ENCODE results near the gene ZNF227.

DNA sequence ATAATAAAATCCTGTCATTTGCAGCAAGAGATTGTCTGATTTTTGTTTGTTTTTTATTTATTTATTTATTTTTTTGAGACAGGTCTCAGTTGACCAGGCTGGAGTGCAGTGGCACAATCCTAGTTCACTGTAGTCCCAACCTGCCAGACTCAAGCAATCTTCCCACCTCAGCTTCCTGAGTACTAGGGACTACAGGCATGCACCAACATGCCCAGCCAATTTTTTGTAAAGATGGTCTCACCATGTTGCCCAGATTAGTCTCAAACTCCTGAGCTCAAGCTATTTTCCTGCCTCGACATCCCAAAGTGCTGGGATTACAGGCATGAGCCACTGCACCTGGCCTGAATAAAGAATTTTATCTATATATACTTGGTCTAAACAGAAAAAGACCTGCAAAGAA is 65.0 kb downstream of the ZNF227 start:
- TF ChIP-seq, protein P1, sequence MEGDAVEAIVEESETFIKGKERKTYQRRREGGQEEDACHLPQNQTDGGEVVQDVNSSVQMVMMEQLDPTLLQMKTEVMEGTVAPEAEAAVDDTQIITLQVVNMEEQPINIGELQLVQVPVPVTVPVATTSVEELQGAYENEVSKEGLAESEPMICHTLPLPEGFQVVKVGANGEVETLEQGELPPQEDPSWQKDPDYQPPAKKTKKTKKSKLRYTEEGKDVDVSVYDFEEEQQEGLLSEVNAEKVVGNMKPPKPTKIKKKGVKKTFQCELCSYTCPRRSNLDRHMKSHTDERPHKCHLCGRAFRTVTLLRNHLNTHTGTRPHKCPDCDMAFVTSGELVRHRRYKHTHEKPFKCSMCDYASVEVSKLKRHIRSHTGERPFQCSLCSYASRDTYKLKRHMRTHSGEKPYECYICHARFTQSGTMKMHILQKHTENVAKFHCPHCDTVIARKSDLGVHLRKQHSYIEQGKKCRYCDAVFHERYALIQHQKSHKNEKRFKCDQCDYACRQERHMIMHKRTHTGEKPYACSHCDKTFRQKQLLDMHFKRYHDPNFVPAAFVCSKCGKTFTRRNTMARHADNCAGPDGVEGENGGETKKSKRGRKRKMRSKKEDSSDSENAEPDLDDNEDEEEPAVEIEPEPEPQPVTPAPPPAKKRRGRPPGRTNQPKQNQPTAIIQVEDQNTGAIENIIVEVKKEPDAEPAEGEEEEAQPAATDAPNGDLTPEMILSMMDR (IDR thresholded peaks at IDR 0.05), result no peak
- TF ChIP-seq POLR2AphosphoS5 (IDR thresholded peaks at IDR 0.05), result no peak
- no peak for TF ChIP-seq POLR2A (IDR thresholded peaks at IDR 0.05)
